Measurements from ENCODE around the gene HAUS6.
A peak's percentile ranks its signal among the peaks of the same experiment; 100 is the strongest.
"Not testable (repeated sequence)": the region's sequence is repeated elsewhere in the genome, so short reads cannot be mapped to it uniquely, and the experiment has no call there.

The HAUS6 gene

DNA sequence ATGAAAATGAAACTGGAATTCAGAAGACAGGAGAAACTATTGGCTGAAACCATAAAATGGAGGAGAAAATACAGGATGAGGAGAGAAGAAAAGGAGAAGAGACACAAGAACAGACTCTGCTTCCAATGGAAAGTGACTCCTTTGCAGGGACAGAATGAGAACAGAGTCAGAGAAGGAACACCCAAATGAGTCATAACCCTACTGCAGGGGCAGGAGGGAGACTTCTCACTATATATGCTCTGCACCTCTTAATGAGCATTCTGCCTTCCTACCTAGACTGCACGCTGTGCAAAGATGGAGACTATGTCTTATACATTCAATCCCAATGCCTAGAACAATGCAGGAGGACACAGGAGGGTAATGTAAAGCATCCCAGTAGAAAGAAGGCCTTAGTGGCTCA, 71.8 kb downstream of the HAUS6 start:
- DNase-seq = no peak

DNA sequence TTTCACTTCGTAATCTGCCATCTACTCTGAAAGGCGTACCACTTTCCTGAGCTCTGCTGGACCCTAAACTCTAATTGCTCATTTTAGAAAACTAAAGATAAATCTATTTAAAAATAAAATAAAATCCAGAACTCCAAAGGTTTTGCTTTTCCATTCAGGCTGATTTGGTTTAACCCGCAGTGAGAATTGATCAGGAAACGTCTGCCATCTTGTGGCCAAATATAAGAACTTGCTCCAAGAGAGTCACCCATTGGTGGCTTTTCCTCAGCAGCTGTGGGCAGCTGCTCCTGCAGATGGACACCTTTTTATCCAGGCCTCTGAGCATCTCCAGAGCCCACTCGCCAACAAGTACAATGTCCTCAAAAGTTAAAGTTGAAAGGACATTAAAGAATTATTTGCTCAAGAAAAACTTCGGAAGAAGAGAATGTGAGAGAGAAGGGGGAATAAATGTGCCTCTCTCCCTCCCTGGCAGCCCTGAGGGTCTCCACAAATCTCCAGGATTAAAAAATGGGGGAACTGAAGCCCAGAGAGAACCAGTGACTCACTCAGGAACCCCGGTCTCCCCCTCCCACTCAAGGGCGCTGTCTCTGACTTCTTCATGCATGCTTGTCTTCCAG, 73.8 kb downstream of the HAUS6 start:
- DNase-seq = peak; percentile 61

DNA sequence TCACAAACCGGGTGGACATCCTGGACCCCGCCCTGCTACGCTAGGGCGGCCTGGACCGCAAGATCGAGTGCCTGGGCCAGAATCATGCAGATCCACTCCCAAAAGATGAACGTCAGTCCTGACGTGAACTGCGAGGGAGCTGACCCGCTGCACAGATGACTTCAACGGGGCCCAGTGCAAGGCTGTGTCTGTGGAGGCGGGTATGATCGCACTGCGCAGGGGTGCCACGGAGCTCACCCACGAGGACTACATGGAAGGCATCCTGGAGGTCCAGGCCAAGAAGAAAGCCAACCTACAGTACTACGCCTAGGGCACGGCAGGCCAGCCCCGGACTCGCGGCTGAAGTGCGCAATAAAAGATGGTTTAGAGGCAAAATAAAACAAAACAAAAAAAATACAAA, 74.9 kb downstream of the HAUS6 start:
- DNase-seq = no peak

DNA sequence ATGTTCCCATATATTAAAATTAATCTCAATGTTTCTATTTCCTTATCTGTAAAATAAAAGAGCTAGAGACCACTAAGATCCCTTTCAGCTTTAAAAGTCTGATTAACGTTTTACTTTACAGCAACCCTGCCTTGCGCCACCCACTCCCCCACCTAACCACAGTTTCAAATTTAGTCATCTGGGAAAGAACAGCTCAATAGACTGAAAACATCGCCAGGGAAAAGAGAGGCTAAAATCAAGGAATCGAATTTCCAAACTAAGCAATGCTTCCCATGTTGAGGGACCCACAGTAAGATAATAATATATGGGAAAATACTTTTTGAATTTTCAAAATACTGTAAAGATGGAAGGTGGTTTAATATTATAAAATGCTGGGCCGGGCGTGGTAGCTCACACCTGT, 76.3 kb downstream of the HAUS6 start:
- no peak for DNase-seq

DNA sequence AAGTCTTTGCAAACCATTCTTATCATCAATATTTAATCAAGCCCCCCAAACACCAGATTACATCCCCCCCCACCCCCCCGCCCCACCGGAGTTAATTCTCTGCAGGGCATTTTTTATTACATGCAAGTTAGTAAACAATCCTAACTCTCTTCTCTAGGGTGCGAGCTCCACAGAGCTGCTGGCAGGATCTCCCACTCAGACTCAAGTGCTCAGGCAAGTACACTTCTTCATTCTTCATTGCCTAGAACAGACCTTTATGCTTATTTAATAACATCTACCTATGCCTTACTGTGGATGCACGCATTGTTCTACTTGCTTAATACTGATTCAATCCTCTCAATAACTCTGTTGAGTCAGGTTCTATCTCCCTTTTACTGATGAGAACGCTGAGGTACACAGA, 79.6 kb downstream of the HAUS6 start:
- no peak for DNase-seq

DNA sequence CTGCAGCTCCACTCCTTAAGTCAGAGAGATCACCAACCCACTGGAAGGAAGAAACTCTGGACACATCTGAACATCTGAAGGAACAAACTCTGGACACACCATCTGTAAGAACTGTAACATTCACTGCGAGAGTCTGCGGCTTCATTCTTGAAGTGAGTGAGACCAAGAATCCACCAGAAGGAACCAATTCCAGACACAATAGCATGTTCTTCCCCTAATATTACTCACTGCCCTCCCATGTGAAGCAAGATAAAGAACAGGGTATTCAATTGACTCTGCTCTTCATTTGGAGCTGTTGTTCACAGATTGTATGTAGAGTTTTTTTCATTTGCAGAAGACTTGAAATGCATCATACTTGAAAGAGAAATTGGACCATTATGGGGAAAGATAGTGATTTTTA, 80.5 kb downstream of the HAUS6 start:
- DNase-seq = no peak

DNA sequence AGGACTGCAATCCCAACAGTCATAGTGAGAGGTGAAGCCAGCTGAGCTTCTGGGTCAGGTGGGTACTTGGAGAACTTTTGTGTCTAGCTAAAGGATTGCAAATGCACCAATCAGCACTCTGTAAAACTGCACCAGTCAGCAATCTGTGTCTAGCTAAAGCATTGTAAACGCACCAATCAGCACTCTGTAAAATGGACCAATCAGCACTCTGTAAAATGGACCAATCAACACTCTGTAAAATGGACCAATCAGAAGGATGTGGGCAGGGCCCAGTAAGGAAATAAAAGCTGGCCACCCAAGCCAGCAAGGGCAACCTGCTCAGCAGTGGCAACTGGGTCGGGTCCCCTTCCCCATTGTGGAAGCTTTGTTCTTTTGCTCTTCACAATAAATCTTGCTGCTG, 81.1 kb downstream of the HAUS6 start:
- not testable (repeated sequence) for DNase-seq

DNA sequence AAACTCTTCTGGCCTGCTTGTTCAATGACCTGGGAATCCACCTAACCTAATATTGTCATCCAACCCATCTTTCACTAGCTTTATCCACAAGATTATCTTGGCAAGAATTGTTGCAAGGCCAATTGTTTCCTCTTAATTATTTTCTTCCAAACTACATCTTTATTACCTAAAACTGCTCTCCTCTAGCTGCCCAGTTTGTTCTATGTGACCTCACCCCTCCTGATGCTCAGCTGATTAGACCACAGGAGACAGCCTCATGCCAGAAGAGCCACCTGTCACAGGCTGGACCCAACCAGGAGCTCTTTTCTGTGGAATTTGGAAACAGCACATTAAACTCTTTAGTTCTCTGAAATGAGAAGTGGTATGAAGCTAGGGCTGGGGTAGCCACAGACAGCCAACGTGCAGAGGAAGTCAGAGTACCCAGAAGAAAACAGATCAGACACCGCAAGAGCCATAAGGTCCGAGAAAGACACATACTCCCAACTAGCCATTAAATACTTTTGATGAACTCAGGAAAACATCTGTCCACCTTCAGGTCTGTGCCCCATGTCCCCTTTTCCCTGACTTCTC, 81.7 kb downstream of the HAUS6 start:
- no peak for DNase-seq

DNA sequence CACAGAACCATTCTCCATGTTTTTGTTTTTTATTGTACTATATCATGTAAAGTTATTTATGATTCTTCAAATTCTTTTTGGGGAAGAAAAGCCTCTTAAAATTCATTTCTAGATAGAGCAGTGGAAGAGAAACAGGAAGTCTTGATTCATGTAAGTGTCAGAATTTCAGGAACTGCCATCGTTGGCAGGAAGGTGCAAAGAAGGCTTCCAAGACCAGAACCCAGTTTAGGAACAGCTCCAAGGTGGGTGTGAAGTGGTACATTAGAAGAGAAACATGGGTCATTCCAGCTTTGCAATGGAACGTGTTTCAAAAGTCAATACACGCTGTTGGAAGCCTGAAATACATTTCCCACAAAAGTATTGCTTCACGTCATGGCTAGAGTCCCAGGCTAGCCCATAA, 84.5 kb downstream of the HAUS6 start:
- no peak for DNase-seq

DNA sequence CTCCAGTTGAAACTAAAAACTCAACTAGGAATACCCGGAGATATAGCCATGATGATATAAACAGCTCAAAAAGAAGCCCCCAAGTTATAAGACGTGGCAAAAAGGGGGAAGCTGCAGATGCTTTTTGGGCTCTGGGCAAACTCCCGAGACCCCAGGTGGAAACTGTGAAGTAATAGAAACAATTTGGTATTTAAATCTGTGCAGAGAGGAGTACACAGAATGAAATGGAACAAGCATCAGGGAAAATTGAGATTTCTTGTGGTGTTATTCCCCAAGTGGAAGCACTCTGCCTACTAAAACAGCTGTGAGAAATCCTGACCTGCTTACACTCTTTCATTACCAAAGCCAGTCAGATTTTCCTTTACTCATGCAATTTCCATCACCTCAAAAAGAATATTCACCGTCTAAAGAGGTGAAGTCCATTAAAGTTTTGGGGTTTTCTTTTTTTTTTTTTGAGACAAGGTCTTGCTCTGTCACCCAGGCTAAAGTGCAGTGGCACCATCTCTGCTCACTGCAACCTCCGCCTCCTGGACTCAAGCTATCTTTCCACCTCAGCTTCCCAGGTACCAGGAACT, 93.2 kb downstream of the HAUS6 start:
- DNase-seq = no peak

Data from OCI-M1 (cell line).